Measurements from ENCODE around the gene KCNG4. TPM values are rescaled to one million over a fixed set of nuclear protein-coding genes. Genes with fewer than 3 reads are reported as not detected.
"Not testable (repeated sequence)": the region's sequence is repeated elsewhere in the genome, so short reads cannot be mapped to it uniquely, and the experiment has no call there.

Gene KCNG4
- polyA plus RNA-seq, 3 donors: not detected

DNA sequence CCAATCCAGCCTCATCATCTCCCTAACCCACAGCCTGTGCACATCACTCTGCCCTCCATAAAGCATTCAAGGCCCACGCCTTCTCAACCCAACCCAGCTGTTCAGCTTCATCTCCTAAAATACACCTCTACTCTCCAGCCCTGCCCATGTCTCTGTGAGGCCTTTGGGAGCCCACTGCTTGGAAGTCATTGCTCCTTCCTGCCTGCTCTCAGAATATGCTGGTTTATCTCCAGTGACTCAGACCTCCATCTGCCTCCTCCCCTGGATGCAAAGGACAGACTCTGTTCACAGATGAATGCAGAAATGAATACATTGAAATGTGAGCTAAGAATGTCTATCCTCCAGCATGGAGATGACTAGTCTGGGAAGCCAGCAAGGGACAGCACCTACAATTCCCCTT is 19.0 kb downstream of the KCNG4 start:
- no peak overlapping the region for H3K27ac ChIP-seq (ENCODE audit: low read depth, low read length)
- 83 to 100% (median 96%) methylated on average over 1 of the region's 1 CpG for WGBS, 3 donors

DNA sequence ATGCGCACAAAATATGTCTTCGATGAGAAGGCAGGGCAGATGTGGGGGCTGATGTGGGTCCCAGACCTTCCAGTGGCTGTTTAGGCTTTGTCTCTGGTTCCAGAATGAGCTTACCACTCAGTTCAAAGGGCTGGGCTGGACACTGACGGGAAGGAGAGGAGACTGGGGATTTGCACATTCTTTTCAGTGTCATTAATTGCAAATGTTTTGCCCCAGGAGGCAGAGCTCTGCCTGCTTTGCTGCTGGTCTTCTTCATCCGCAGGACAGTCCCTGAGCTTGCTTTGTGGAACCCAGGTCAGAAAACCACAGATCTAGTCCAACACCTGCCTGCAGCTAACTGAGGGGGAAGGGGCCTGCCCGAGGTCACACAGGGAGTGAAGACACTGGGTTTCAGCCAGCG is 20.9 kb downstream of the KCNG4 start:
- 58 to 70% (median 69%) methylated on average over 6 of the region's 6 CpGs for WGBS, 3 donors
- no peak overlapping the region for H3K27ac ChIP-seq (ENCODE audit: low read depth, low read length)

DNA sequence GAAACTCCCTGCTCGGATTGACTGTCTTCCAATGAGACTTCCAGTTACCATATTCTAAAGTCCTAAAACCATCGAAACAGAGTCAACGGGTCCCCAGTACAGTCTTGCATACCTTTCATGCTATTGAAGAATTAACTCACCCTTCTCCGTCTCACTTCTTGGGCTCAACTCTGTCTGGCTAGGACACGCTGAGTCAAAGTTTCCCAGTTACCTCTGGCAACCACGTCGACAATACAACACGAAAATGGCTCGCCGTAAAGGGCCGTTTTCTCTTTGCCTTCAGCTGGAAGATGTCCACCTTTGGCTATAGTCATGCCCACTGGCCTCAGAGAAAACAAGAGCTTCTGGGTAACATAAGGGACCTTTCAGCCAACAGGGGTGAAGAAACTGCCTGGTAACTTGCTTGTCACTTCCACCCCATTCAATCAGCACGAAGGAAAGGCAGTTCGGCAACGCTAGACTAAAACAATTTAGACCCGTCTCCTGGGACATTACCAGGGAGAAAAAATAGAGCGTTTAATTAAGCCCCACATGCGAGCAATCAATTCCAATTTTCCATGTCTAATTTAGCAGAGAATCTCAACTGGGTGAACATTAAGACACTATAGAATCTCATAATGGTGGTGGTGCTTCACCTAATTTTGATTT is 21.5 kb downstream of the KCNG4 start:
- no peak overlapping the region for H3K27ac ChIP-seq (ENCODE audit: low read depth, low read length)
- 74 to 81% (median 80%) methylated on average over 17 of the region's 17 CpGs for WGBS, 3 donors

DNA sequence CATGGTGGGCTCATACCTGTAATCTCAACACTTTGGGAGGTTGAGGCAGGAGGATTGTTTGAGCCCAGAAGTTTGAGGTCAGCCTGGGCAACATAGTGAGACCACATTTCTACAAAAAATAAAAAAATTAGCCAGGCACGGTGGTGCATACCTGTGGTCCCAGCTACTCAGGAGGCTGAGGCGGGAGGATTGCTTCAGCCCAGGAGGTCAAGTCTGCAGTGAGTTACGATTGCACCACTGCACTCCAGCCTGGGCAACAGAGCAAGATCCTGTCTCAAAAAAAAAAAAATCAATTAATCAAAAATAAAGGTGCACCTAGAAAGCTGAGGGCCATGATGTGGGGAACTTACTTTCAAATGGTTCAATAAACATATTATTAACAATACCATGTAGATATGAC is 23.7 kb downstream of the KCNG4 start:
- WGBS, 3 donors: 88 to 93% (median 92%) methylated on average over 3 of the region's 3 CpGs
- not testable (repeated sequence) for H3K27ac ChIP-seq (ENCODE audit: low read depth, low read length)

DNA sequence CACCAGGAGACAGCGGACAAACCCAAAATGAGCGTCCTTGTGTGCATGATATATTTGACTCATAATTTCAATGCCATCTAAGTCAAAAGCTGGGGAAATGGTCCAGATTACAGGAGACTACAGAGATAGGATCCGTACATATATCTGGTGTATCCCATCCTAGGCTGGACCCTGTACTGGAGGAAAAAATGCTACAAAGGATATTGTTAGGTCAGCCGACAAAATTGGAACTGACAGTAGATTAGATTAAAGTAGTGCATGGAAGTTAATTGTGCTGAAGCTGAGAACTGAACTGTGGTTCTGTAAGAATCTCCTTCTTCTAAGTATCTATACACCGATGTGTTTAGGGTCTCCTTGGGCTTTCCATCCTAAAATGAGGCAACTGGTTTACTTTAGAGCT is 24.3 kb downstream of the KCNG4 start:
- WGBS, 3 donors: 82 to 86% (median 84%) methylated on average over 5 of the region's 5 CpGs
- no peak overlapping the region for H3K27ac ChIP-seq (ENCODE audit: low read depth, low read length)

DNA sequence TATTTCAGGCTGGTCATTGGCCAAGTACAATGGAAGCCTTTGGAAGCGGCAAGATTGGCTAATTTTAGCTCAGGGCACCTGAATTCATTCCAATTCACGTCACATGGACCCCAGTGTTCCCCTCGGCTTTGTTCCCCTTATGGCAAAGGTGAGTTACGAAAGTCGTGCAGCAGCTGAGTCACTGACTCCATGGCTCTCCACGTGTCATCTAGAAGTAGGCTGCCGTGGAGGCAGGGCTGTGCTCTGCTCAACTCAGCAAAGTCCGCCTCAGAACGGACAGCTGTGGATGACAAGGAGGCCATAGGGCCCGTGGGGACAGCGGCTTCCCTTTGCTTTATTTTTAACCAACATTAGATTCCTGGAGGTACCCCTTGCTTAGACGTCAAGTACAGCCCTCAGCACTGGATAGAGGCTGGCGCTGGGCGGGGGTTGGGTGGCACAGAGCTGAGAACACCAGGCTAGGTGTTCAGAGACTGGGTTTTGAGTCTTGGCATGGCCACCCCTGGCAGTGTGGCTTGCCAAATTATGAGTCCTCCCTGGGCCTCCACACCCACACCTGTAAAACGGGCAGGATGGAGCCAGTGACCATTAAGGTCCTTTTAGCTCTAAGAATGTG is 25.3 kb downstream of the KCNG4 start:
- no peak overlapping the region for H3K27ac ChIP-seq (ENCODE audit: low read depth, low read length)
- 73 to 83% (median 74%) methylated on average over 15 of the region's 15 CpGs for WGBS, 3 donors

DNA sequence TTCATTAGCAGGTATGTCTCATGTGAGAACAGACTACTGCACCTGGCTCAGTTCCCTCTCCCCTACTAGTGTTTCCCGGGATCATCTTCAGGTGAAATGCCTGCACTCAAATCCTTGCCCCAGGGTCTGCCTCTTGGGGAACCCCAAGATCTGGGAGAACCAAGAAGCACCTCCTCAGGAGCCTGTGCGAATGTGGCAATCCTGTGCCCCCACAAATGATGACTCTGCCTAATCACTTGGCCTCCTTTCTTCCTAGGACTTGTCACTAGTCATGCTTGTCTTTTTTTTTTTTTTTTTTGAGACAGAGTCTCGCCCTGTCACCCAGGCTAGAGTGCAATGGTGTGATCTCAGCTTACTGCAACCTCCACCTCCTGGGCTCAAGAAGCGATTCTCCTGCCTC is 27.2 kb downstream of the KCNG4 start:
- no peak overlapping the region for H3K27ac ChIP-seq (ENCODE audit: low read depth, low read length)
- WGBS, 3 donors: 83 to 93% (median 90%) methylated on average over 3 to 4 of the region's 4 CpGs

DNA sequence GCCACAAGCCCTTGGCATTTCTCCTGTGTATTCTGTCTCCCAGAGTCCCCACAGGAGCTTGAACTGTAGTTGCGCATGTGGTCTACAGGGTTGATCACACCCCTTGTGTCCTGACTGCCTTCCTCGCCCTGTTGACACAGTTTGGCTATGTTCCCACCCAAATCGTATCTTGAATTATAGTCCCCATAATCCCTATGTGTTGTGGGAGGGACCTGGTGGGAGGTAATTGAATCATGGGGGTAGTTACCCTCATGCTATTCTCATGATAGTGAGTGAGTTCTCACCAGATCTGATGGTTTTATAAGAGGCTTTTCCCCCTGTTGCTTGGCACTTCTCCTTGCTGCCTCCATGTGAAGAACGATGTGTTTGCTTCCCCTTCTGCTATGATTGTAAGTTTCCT is 27.7 kb downstream of the KCNG4 start:
- 47 to 59% (median 54%) methylated on average over 4 of the region's 4 CpGs for WGBS, 3 donors
- H3K27ac ChIP-seq (ENCODE audit: low read depth, low read length): no peak overlapping the region

DNA sequence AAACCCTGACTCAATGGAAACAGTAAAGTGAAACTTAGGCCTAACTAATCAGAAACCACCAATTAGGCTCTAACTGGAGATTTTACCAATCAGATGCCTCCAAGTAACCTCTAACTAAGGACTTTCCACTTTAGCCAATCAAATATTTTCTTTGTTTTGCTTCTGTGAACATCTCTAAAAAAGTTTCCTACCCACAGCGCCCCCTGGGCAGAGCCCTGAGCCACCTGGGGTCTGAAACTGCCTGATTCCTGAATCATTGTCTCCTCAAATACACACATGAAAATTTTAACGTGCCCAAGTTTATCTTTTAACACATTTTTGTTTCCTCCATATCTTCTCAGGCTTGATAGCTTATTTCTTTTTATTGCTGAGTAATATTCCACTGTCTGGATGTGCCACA is 29.8 kb downstream of the KCNG4 start:
- no peak overlapping the region for H3K27ac ChIP-seq (ENCODE audit: low read depth, low read length)
- 79 to 86% (median 83%) methylated on average over 2 of the region's 2 CpGs for WGBS, 3 donors

DNA sequence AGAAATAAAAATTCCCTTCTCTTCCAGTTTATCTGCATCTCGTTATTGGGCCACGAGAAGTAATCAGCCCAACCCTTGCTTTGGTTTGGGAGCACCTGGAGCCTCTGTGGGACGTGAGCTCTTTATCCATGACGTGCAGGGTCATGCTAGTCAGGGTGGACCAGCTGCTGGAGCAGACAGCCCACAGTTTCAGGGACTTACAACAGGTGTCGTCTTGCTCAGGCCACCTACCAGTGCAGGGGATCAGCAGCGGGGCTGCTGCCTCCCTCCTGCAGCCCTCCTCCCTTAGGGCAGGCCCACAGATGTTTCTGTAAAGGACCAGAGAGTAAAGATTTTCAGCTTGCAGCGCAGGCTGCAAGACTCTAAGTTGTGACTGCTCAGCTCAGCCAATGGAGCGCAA is 31.9 kb downstream of the KCNG4 start:
- no peak overlapping the region for H3K27ac ChIP-seq (ENCODE audit: low read depth, low read length)
- 77 to 89% (median 85%) methylated on average over 8 of the region's 8 CpGs for WGBS, 3 donors

DNA sequence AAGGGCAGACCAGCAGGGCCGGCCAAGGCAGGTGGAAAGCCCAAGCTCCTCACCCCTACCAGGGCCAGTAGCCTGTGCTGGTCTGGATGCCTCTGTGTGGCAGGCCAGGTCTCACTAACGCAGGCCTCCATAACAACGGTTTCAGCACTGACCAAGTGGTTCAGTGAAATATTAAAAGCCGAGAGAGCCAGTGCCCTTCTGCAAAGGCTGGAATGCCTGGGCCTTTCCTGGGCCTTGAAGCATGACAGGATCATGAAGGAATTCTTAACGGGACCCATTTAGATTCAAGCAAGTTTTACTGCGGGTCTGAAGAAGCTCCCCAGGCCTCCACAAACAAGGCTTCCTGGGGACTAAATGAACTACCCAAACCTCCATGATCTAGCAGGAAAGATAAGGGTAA is 32.6 kb downstream of the KCNG4 start:
- WGBS, 3 donors: 59 to 76% (median 64%) methylated on average over 6 of the region's 6 CpGs

DNA sequence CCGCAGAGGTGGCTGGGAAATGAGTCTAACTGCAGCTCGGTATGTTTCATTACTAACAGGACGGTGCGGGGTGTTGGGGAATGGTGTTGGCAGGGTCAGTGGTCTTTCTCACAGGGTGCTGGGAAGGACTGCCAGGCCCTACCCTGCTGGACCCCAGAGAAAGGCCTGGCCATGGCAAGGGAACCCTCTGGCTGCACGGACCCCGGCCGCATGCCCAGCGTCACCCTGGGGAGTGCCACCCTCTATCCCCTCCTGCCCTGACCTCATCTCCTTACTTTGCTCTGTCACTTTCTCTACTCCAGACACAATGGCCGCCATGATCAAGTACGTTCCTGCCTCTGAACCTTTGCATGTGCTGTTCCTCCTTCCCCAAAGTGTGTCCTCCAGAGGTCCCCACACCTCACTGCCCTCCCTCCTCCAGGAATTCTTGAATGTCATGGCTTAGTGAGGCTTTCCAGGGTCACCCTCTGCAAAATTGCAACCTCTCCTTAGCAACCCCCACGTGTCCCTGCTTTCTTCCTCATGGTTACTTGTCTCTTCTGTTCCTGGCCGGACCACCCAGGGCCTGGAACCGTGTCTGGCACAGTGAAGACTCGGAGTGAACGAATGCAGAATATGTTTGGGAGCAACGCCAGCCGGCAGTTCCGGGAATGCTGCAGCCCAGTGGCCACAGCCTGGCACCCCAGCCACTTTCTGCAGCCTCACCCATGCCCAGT is 33.7 kb downstream of the KCNG4 start:
- no peak overlapping the region for H3K27ac ChIP-seq (ENCODE audit: low read depth, low read length)
- whole genome bisulfite sequencing, 3 donors: 83 to 92% (median 90%) methylated on average over 18 of the region's 18 CpGs

More for the DNA sequence above, 32.6 kb downstream of the KCNG4 start:
- H3K27ac ChIP-seq (ENCODE audit: low read depth, low read length): no peak overlapping the region

DNA sequence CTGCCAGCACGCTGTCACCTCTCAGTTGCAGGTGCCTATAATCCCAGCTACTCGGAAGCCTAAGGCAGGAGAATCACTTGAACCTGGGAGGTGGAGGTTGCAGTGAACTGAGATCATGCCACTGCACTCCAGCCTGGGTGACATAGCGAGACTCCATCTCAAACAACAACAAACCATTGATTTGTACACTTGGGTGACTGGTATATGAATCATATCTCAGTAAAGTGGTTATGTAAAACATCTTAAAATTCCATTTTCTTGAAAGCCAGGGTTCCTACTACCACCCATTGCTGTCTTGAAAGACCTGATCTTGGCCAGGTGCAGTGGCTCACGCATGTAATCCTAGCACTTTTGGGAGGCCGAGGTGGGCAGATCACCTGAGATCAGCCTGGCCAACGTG is 34.7 kb downstream of the KCNG4 start:
- not testable (repeated sequence) for H3K27ac ChIP-seq (ENCODE audit: low read depth, low read length)
- WGBS, 3 donors: 80 to 97% (median 92%) methylated on average over 6 of the region's 6 CpGs

DNA sequence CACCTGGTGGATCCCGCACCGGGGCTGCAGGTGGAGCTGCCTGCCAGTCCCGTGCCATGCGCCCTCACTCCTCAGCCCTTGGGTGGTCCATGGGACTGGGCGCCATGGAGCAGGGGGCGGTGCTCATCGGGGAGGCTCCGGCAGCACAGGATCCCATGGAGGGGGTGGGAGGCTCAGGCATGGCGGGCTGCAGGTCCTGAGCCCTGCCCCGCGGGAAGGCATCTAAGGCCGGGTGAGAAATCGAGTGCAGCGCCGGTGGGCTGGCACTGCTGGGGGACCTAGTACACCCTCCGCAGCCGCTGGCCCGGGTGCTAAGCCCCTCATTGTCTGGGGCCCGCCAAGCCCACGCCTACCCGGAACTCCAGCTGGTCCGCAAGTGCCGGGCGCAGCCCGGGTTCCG is 35.3 kb downstream of the KCNG4 start:
- 88 to 96% (median 96%) methylated on average over 23 to 26 of the region's 26 CpGs for WGBS, 3 donors
- not testable (repeated sequence) for H3K27ac ChIP-seq (ENCODE audit: low read depth, low read length)

DNA sequence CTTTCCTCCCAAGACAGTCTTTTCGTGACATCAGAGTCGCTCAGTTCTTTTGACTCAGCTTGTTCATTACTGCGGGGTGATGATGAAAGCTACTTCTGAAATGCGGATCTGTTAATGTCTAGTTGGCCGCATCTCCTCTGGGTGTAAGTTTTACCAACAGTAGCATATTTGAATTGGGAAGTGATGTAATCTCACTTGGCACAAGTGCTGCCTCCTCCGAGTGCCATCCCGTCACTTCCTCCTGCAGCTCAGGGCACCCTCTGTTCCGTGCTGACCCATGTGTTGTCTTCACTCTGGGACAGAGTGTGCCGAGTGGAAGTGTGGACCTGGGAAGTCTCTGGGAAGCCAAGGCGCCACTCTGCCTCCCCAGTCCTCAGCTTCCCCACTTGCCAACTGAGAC is 40.0 kb downstream of the KCNG4 start:
- WGBS, 3 donors: 54 to 59% (median 58%) methylated on average over 10 of the region's 10 CpGs

DNA sequence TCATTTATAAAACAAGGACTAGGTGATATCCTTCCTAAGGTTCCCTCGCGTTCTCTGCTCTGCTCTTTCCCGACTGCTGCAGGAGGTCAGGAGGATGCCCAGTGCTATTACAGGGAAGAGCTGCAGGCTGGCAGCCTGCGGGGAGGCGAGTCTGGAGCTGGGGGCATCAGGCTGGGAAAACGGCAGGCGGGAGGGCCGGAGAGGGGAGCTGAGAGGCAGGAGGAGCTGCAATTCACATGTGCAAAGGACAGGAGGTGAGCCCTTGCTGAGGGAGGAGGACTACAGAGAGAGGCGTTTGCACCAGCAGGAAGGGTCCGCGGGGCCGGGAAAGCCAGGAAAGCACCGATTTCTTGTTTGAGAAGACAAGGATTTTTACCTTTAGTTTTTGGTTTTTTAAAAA is 40.7 kb downstream of the KCNG4 start:
- WGBS, 3 donors: 44 to 73% (median 65%) methylated on average over 13 of the region's 13 CpGs
- no peak overlapping the region for H3K27ac ChIP-seq (ENCODE audit: low read depth, low read length)

More for the DNA sequence above, 40.0 kb downstream of the KCNG4 start:
- no peak overlapping the region for H3K27ac ChIP-seq (ENCODE audit: low read depth, low read length)

DNA sequence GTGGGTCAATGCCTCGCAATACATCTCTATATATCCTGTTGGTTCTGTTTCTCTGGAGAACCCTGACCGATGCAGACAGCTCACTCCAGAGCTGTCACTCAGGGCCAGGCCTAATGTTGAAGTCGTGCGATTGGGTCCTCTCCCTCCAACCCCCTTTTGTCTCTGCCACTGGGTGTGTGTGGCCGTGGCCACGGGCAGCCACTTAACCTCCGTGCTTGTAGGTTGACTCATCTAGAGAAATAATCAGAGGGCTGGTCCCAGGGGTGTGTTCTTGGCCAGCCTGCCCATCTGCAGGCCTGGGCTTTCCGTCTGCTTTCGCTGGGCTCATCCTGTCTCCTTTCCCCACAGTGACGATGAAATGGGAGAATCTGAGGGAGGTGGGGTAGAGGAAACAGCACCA is 41.4 kb downstream of the KCNG4 start:
- 56 to 83% (median 59%) methylated on average over 10 of the region's 10 CpGs for WGBS, 3 donors
- H3K27ac ChIP-seq (ENCODE audit: low read depth, low read length): no peak overlapping the region

DNA sequence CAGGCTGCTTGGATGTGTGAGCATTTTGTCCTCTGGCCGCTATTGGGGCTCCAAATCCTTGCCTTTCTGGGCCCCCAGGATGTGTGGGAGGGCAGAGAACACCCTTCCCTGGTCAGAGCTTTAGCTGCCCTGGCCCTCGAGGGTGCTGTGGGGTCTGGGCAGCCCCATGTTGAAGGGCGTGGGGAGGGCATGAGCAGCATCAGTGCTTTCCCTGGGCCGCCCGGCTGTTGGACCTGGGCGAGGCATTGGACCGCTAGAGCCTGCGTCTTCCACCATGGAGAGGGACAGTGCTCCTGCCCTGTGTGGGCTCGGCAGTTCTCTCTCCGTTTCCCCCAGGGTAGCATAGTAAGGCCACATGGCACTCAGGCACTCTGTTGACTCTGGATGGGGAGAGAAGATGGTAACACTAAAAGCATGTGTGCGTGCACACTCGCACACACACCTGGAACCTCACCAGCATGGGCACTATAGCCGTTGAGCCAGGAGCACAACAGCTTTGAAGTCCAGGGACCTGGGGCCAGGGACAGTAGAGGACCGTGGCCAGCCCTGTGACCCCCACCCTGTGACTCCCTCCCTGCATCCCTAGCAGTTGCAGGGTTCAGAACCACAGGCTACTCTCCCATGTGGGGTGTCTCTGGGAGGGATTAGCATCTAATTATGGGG is 42.2 kb downstream of the KCNG4 start:
- no peak overlapping the region for H3K27ac ChIP-seq (ENCODE audit: low read depth, low read length)
- 93 to 94% (median 93%) methylated on average over 14 of the region's 14 CpGs for WGBS, 3 donors

DNA sequence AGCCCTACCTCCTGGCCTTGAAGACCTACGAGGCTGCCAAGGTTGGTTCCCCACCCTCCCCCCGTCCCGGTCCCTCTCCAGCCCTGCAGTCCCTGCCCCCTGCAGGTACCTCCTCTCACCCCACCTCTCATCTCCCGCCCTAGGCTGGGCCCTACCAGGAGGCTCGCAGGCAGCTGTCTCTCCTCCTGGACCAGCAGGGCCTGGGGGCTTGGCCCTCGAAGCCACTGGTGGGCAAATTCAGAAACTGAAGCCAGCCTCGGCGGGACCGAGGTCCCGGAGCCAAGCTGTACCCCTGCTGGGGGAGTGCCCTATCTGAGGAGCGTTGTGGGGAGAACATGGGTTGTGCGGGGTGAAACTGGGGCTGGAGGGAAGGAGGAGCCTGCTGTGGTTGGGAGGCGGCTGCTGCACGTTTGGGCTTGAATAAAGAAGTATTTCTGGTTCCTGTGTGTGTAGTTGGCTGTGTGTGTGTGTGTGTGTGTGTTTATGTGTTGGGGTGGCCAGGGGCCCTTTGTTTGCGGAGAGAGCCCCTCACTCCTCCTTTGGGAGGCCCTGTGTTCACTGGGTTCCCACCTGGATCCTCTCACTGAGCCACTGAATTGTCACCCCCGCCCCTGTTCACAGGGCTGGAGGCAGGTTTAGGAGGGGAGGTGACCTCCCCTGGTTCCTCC is 43.0 kb downstream of the KCNG4 start:
- H3K27ac ChIP-seq (ENCODE audit: low read depth, low read length): no peak overlapping the region
- 55 to 79% (median 72%) methylated on average over 15 to 16 of the region's 16 CpGs for WGBS, 3 donors

All from adipose tissue (tissue), 3 donors.